GM19025 (cell line): ENCODE results near the gene CZIB.

Experiments
- ATAC-seq: cut with Tn5 transposase; IDR thresholded peaks from one replicate; pipeline ENCODE4 v1.9.1; 2021; ENCODE audit warnings: mild to moderate bottlenecking, low read depth, moderate library complexity; ENCODE audit not compliant: unreplicated experiment

The CZIB gene

DNA sequence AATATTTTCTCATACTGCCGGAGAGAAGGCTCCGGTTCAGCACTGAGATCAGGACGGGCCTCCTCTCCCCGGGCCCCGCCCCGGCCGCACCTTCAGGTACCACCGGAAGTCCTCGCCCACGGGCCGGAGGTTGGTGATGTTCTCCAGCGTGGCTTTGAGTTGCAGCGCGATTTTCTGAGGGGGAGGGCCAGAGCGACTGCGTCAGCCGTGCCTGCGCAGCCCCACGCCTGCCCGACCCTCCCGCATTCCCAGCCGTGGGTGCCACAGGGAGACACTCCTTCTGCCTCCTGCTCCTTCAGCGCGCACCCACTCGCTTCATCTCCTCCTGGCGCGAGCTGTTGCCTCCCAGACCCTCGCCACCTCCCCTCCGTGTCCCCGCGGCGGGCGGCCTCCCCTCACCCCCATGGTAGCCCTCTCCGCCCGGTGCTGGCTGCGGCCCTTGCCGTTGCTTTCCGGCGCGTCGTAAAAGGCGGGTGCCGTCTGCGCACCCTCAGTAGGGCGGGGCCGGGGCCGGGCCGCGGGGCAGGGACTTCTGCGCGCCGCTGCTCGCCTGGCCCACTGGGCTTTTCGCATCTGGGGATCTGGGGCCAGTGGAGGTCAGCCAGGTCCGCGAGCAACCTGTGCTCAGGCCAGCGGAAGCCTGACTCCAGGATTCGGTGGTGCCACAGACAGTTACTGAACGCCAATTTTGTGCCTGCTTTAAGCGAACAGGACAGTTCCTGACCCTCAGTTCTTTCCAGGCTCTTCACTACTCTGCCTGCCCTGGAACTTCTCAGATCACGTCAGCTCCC is at the start of gene CZIB:
TSS of gene CZIB (minus strand) at position 464 of the 791 bp plus-strand sequence. CDS start at position 405, 59 bp downstream.
- peak; percentile 88 for ATAC-seq

DNA sequence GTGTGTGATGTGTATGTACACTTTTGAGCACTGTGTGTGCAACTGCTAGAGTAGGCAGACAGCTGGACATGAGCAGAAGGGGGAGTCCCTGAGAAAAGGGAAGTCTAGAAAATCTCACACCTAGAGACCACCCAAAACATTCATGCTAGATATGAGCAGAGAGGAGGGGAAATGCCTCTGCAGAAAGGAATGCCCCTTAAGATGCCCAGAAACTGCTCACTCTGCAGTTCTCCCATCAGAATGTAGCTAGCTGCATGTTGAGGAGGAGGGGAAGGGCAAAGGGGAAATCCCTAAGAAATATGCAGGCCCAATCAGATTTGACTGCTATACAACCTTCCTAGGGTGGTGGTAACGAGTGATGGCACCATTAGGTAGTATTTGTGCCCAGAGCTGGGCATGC is 49.7 kb upstream of the CZIB start:
- no peak for ATAC-seq

GRCh38 chr1:53267761-53268160 is 47.3 kb upstream of the CZIB start:
- no peak for ATAC-seq

DNA sequence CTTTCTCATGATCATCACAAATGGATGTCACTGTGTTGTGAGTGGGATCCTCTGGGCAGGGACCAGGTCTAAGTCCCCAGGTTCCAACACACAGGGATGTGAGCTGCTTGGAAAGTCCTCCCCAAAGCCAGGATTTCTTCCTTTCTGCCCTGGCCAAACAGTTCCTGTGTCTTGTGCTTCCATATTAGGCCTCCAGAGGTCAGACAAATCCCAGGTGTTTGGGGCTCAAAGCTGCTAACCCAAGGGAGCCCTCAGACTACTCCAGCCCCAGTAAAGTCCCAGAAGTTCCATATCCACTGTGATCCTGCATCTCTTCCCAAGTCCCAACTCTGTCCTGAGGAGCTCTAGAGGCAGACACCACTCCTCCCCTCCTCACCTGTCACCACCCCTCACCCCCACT is 45.6 kb upstream of the CZIB start:
- no peak for ATAC-seq

- ATAC-seq, result no peak
Measured at GRCh38 chr1:53265581-53265980, 45.1 kb upstream of the CZIB start.

DNA sequence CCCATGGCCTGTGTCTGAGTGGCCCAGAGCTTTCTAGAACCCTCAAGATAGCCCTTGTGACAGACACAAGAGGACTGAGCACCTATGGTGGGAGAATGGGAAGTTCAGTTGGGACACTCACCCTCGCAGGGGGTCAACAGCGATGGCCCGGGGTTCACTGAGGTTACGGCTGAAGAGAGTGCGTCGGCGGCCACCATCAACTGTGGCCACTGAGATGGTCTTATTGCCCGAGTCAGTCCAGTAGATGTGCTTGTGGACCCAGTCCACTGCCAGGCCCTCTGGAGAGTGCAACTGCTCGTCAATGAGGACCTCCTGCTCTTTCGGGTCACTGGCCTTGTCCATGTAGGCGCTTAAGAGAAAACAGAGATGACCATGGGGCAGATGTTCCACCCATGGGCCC is 43.6 kb upstream of the CZIB start:
- no peak for ATAC-seq

GRCh38 chr1:53262000-53262399 is 41.6 kb upstream of the CZIB start:
- ATAC-seq, result no peak

- no peak for ATAC-seq
Measured at GRCh38 chr1:53260631-53261247, 40.3 kb upstream of the CZIB start.

DNA sequence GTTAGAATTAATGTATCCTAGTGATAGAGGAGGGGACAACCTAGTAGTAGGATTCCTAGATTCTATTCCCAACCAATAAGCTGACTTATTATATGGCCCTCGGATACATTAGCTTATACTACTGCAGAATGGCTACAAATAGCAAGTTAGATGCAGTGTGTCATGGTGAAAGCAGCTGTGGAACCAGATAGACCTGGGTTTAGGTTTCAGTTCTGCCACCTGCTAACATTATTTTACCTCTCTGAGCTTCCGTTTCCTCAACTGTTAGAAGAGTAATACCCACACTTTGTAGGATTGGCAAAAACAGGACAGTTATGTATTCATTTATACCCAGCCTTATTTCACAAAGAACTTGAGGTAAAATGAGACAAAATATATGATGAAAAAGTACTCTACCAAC is 39.5 kb upstream of the CZIB start:
- no peak for ATAC-seq

DNA sequence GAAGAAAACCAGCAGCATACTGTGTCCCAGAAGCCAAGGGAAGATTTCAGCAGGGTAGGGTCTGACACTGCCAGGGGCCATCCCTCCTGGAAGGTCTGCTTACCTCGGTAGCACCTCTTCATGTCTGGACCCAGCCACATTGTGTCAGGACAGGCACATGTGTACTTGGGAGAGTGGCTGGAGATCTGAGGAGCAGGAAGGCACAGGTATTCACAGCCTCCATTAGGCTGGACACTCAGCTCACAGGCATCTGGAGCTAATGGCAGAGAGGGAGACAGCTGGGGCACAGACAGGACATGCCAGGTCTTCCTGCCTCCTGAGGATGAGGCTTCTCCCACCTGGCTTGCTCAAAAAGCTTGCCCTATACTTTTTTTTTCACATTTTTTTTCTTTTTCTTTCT is 37.8 kb upstream of the CZIB start:
- no peak for ATAC-seq

DNA sequence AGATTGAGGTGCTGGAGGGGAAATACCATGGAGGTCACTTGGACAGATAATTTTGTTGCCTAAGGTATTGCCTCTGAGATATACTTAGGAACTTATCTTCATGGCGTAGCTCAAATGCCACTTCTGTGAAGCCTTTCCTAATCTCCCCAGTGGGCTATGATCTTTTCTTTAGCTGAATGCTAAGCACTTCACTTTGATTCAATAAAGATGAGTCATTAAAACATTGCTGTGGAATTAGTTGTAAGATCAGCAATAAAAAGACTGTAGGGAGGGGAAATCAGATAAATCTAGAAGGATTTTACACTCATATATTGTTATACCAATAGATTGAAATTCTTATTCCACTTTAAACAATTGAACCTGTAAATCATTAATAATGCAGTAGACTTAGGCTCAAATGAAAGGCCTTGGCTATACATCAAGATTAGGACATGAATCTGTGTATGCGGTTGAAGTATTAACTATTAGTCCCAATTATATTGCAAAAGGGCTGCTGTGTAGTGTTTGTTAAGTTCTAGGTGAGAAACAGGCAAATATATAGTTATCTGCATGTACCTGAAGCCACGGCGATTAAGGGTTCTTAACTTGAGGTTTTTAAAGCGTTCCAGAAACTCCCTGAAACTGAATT is 37.1 kb upstream of the CZIB start:
- no peak for ATAC-seq

DNA sequence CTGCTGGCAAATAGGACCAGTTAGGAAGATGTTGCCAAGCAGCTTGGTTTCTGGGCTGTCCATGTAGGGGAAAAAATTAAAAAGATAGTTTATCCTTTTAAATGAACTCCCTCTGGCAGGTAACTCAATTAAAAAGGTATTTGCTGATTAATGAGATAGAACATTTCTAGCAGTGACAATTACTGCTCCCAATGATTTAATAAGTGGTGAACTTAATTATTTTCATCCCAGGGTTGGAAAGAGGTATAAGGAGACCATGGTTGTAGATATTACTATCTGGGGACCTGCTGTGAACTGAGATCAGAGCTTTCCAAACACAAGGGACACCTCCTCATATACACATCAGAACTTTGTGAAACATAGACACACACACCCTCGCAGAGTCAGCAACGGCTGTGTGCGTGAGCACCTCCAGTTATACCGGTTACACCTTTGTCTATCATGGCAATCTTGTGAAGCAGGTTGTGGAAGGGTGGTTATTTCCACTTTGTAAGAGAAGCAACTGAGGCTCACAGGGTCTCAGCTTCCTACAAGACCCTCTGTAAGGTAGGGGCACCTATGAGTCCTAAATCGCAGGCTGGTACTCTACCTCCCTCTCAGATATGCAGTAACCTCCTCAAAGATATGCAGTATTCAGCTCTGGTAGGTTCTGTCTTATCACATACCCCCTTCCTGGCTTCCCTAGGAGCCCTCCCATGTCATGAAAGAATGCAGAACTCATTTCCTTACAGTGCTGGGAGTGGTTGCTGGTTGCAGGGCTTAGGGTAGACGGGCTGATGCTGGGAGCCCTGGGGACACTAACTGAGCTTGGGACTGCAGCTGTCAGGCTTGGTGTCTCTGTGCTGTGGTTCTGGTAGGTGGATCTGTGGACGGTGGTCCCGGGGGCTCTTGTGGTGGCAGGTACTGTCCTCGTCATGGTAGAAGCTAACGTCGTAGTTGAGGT is 36.3 kb upstream of the CZIB start:
- no peak for ATAC-seq

- no peak for ATAC-seq
Measured at GRCh38 chr1:53255031-53255430, 34.6 kb upstream of the CZIB start.

DNA sequence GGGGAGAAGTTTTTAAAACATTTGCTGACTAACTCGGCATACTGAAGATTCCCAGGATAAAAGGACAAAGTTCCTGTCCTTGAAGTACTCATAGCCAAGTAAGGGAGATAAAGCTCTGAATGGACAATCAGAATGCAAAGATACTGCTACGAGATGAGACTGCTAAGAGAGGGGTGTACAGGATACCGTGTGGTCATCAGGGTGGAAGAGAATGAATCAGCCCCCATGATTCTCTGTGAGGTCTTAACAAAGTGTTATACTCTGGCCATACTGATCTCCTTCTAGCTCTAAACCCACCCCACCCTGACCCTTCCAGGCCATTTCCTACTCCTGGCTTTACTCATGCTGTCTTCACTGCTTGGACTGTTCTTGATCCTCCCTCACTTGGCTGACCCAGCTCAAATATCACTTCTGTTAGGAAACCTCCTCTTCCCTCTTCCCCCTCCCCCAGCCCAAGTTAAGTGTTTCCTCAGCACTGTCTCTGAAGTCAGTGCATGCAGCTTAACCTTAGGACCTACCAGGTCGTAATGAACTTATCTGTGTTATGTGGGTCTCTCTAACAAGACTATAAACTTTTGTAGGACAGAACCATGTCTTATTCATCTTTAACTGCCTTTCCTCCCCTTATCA is 33.7 kb upstream of the CZIB start:
- ATAC-seq, result no peak

GRCh38 chr1:53250325-53250724 is 29.9 kb upstream of the CZIB start:
- ATAC-seq, result no peak

DNA sequence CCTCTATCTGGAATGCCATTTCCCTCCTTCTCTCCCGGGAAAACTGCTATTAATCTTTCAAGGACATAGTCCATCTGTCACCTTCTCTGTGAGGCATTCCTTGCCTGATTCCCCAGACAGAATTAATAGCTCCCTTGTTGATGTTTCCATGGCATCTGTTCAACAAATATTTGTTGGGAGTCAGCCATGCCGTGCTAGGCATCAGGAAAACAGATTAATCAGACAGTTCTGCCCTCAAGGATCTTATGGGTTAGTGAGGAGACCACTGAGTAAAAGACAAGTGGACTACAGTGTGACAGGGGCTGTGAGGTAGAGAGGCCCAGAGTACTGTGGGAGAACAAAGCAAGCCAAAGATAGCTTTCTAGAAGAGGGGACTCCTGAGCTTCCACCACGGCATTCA is 29.3 kb upstream of the CZIB start:
- no peak for ATAC-seq

GRCh38 chr1:53246261-53247134 is 26.1 kb upstream of the CZIB start:
- no peak for ATAC-seq

DNA sequence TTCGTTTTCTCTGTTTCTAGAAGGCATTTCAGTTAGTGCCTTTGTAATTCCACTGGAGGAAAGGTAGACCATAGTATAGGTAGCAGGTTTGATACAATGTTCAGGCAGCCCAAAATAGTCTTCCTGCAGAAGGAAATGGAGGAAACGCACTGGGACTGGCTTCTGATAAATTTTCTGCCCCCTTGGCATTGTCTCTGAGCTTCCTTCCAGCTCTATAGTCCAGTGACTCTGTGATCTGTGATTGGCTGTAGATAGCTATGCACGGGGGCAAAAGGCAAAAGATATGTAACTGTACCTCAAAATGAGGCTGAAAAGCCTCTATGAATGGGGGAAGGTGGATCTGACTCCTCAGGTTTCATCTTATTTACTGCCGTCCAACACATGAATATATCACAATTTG is 23.7 kb upstream of the CZIB start:
- ATAC-seq, result no peak

DNA sequence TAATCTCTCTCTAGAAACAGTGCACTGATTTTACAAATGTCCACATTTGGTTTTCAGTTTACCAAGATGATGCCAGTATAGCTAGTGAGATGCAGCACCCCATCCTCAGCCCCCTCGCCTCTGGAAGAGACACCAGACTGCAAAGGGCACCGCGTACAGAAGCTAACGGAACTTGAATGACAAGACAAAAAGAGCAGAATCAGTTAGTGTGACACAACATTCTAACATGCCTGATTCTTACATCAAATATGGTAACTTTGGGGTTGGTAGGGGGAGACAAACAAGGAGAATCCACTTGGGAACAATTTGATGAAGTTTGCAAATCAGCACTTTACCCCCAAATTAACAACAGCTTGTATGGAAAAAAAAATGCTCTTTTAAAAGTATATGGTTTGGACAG is 21.9 kb upstream of the CZIB start:
- ATAC-seq, result no peak
